ENCODE measurements around the gene USHBP1. TPM values are rescaled to one million over a fixed set of nuclear protein-coding genes. Genes with fewer than 3 reads are reported as not detected.

Gene USHBP1
- total and polyA plus RNA-seq, 2 of the 4 experiments (the other 2 are of a cell fraction) = not detected

DNA sequence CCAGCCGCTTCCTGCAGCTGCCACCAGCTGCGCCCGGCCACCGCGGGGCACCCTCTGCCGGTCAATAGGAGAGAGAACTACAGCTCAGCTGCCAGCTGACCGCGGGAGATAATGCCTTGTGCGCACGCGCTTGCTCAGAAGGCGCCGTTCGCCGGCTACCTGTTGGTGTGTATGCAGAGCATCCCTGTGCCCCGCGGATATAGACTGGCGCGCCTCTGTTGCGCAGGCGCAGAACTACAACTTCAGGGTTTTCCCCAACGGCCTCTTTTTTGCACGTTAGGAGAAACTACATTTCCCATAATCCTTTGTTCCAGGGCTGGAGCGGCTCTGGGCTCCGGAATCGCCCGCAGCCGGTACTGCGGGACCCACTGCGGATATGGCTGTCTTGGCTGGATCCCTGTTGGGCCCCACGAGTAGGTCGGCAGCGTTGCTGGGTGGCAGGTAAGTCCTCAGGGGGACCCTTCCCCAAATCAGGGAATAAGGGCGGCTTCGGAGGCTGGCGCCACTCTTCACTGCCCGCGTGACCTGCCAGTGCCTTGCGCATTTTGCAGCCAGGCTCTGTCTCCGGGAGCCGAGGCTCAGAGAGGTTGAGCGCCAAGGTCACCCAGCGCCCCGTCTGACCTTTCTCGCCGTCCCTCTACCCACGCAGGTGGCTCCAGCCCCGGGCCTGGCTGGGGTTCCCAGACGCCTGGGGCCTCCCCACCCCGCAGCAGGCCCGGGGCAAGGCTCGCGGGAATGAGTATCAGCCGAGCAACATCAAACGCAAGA, 41.2 kb upstream of the USHBP1 start, which contains the start of gene MRPL34 (continued):
- TF ChIP-seq, protein P1, sequence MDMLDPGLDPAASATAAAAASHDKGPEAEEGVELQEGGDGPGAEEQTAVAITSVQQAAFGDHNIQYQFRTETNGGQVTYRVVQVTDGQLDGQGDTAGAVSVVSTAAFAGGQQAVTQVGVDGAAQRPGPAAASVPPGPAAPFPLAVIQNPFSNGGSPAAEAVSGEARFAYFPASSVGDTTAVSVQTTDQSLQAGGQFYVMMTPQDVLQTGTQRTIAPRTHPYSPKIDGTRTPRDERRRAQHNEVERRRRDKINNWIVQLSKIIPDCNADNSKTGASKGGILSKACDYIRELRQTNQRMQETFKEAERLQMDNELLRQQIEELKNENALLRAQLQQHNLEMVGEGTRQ (IDR thresholded peaks at IDR 0.05; ENCODE audit: low read depth, low read length) = peak; percentile 65; the same call in 1 of the 2 replicates

DNA sequence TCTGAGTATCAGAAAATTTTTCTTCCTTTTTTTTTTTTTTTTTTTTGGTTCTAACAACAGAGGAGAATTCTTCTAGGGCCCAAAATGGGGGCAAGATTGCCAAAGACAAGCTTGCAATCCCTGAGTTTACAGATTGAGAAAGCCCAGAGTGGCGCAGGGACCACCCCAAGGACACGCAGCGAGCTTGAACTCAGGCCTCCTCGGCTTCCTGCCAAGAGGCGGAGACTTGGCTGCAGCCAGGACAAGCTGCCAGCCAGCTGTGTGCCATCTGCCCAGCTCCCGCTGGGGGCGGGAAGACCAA, 40.6 kb upstream of the USHBP1 start:
- Histone ChIP-seq H4K5ac (ENCODE audit: low read depth, low read length) (no peak overlapping the region), H3K9me1 (ENCODE audit: insufficient read depth, low read length) (peaks cover 21% of the 10 kb centered on the region), H4K20me1 (ENCODE audit: insufficient read depth, low read length) (peaks cover 3% of the 10 kb centered on the region), H3K9ac (ENCODE audit: low read depth, low read length) (no peak overlapping the region), H2AK5ac (ENCODE audit: low read depth, low read length) (peak overlapping the region; percentile 86), H2BK20ac (ENCODE audit: low read depth, low read length) (no peak overlapping the region), H3K14ac (replicated peaks; ENCODE audit: low read depth, low read length) (no peak overlapping the region), H2BK15ac (ENCODE audit: low read depth, low read length) (no peak overlapping the region; the same call in 2 of the 3 replicates), H2BK120ac (ENCODE audit: low read depth, low read length) (no peak overlapping the region), H3K27me3 (ENCODE audit: control insufficient read depth, insufficient read depth, low read length) (no peaks in the 10 kb centered on the region), H3K4me2 (ENCODE audit: low read depth, low read length) (0 out of 2 replicates have a peak overlapping the region, but pooled peaks have one; percentile 3), H2BK5ac (ENCODE audit: low read depth, low read length, poor library complexity, severe bottlenecking) (peak overlapping the region; percentile 15), H4K91ac (ENCODE audit: insufficient read depth, low read depth, low read length) (0 out of 2 replicates have a peak overlapping the region, but pooled peaks have one; percentile 60), H3K4me3 (ENCODE audit: insufficient read depth, low read depth, low read length) (peak overlapping the region; percentile 55; the same call in 1 of the 2 replicates), H2AFZ (replicated peaks; ENCODE audit: low read length, poor library complexity) (peak overlapping the region; percentile 94), H3K27ac (ENCODE audit: insufficient read depth, low read length) (peak overlapping the region; percentile 46), H3K36me3 (ENCODE audit: control insufficient read depth, insufficient read depth, low read length) (peaks cover 1% of the 10 kb centered on the region; the same call in 1 of the 2 replicates), H3K56ac (ENCODE audit: extremely low read depth, insufficient read depth, low read length) (peak overlapping the region; percentile 1; the same call in 1 of the 2 replicates), H3K79me1 (ENCODE audit: low read depth in 1 of 2, low read length in 2 of 2) (peaks cover 24 to 56% of the 10 kb centered on the region in 2 experiments), H3K4ac (ENCODE audit: low read depth, low read length) (peak overlapping the region; percentile 81; the same call in 1 of the 2 replicates), H3K4me1 (ENCODE audit: control insufficient read depth, insufficient read depth, low read length) (peaks cover 8% of the 10 kb centered on the region), H3K9me3 (ENCODE audit: control insufficient read depth, insufficient read depth, low read length) (no peaks in the 10 kb centered on the region), H4K8ac (ENCODE audit: low read depth in 2 of 2, low read length in 2 of 2) (peak overlapping the region; percentile 2 to 26; a peak in 1 of 4 replicates), H2AK9ac (replicated peaks; ENCODE audit: low read depth, low read length, poor library complexity) (peak overlapping the region; percentile 93), H3K23ac (ENCODE audit: low read depth, low read length) (no peak overlapping the region), H3K18ac (ENCODE audit: low read depth, low read length) (no peak overlapping the region)
- DNase-seq = no peak
- intact Hi-C loops (cut with micrococcal nuclease) (loop anchor here (1.0 kb wide), 1 partner anchor 38 kb away; the partner anchor contains the start of gene BABAM1), dilution Hi-C loops (cut with HindIII; ENCODE audit: low sequenced_read_pairs, unreplicated experiment) (no loop called here), in situ Hi-C loops (cut with MboI; ENCODE audit: low sequenced_read_pairs) (no loop called here)
- POLR2A ChIA-PET (ENCODE audit: unreplicated experiment) = no interaction called here
- CTCF ChIA-PET = interaction anchor here (0.6 to 1.0 kb wide), 4 partner anchors 12 to 592 kb away, joined by 3 to 5 read pairs (median 4); no protein-coding TSS in a partner anchor
- WGBS, 2 experiments (ENCODE audit: extremely low coverage in 2 of 2, insufficient read length in 1 of 2) = 0% methylated on average over 1 of the region's 7 CpGs; no CpG with 5 or more reads in 1 of the 2 experiments
- TF ChIP-seq MAZ (IDR thresholded peaks at IDR 0.05; ENCODE audit: borderline replicate concordance, low read depth, low read length) (peak; percentile 31; the same call in 1 of the 2 replicates), MAFK (IDR thresholded peaks at IDR 0.05; ENCODE audit: low read depth, low read length) (no peak)
- no peak for ATAC-seq (ENCODE audit: low read depth)
- no TSS peak for BruUV-seq (replicated peaks)
